HG03064 (cell line): ENCODE measurements around the gene GGACT.
"Not testable (repeated sequence)": the region's sequence is repeated elsewhere in the genome, so short reads cannot be mapped to it uniquely, and the experiment has no call there.

Experiments
- ATAC-seq: cut with Tn5 transposase; IDR thresholded peaks from one replicate; pipeline ENCODE4 v1.9.1; 2021; ENCODE audit warnings: low read depth; ENCODE audit not compliant: unreplicated experiment

GGACT gene

GRCh38 chr13:100602493-100603111 lies 14.0 kb upstream of the GGACT start:
- ATAC-seq = no peak

GRCh38 chr13:100601716-100602115 lies 13.1 kb upstream of the GGACT start:
- no peak for ATAC-seq

- ATAC-seq = no peak
These were observed 12.3 kb upstream of the GGACT start for GRCh38 chr13:100600915-100601314.

- no peak for ATAC-seq
These were observed 11.9 kb upstream of the GGACT start for GRCh38 chr13:100600461-100600860.

- ATAC-seq = no peak
These were observed 8.7 kb upstream of the GGACT start for GRCh38 chr13:100597253-100597652.

- no peak for ATAC-seq
These were observed 7.9 kb upstream of the GGACT start for GRCh38 chr13:100596516-100596915.

- ATAC-seq = no peak
These were observed 6.1 kb upstream of the GGACT start for GRCh38 chr13:100594731-100595130.

- ATAC-seq = no peak
These were observed 5.7 kb upstream of the GGACT start for GRCh38 chr13:100594255-100594654.

- ATAC-seq = no peak
These were observed 663 bp upstream of the GGACT start for GRCh38 chr13:100589178-100589725.

- no peak for ATAC-seq
These were observed 3.7 kb downstream of the GGACT start for GRCh38 chr13:100584896-100585295.

GRCh38 chr13:100581504-100581903 lies 7.1 kb downstream of the GGACT start:
- ATAC-seq = no peak

- ATAC-seq = no peak
These were observed 7.6 kb downstream of the GGACT start for GRCh38 chr13:100581030-100581429.

- no peak for ATAC-seq
These were observed 8.5 kb downstream of the GGACT start for GRCh38 chr13:100580045-100580444.

GRCh38 chr13:100577239-100577638 lies 11.3 kb downstream of the GGACT start:
- ATAC-seq = not testable (repeated sequence)

GRCh38 chr13:100573121-100573520 lies 15.5 kb downstream of the GGACT start:
- peak; percentile 92 for ATAC-seq

GRCh38 chr13:100566543-100566942 lies 22.0 kb downstream of the GGACT start:
- no peak for ATAC-seq

- ATAC-seq = no peak
These were observed 23.3 kb downstream of the GGACT start for GRCh38 chr13:100565286-100565685.

- ATAC-seq = no peak
These were observed 24.0 kb downstream of the GGACT start for GRCh38 chr13:100564444-100565223.

GRCh38 chr13:100563779-100564178 lies 24.8 kb downstream of the GGACT start:
- no peak for ATAC-seq

GRCh38 chr13:100561599-100562204 lies 26.9 kb downstream of the GGACT start:
- no peak for ATAC-seq

- ATAC-seq = no peak
These were observed 27.5 kb downstream of the GGACT start for GRCh38 chr13:100561158-100561499.
